KMS-11 (cell line): ENCODE measurements around the gene LRR1.
"Not testable (repeated sequence)": the region's sequence is repeated elsewhere in the genome, so short reads cannot be mapped to it uniquely, and the experiment has no call there.

ENCODE experiments used
- H2AFZ ChIP-seq: fragments of 200-600 bp; sonication (generic); 2 replicates; pipeline ENCODE4 v1.6.1; 2016; ENCODE audit warnings: antibody characterized with exemption, mixed run types, low read depth
- H3K27ac ChIP-seq: fragments of 200-600 bp; sonication (generic); 2 replicates; pipeline ENCODE4 v1.6.1; 2016; ENCODE audit warnings: mild to moderate bottlenecking, mixed run types
- H3K27me3 ChIP-seq: fragments of 200-600 bp; sonication (generic); 2 replicates; pipeline ENCODE4 v1.6.1; 2017; ENCODE audit warnings: mild to moderate bottlenecking, low read depth, mixed run types, moderate library complexity; ENCODE audit not compliant: insufficient read depth
- H3K36me3 ChIP-seq: fragments of 200-600 bp; sonication (generic); 2 replicates; pipeline ENCODE4 v1.6.1; 2017; ENCODE audit warnings: mild to moderate bottlenecking, mixed run types; ENCODE audit not compliant: insufficient read depth
- H3K4me1 ChIP-seq: fragments of 200-600 bp; sonication (generic); 2 replicates; pipeline ENCODE4 v1.6.1; 2016; ENCODE audit warnings: mild to moderate bottlenecking, low read depth, mixed run types; ENCODE audit not compliant: poor library complexity, severe bottlenecking
- H3K4me2 ChIP-seq: fragments of 200-600 bp; sonication (generic); 2 replicates; pipeline ENCODE4 v1.7.0; 2016; ENCODE audit warnings: mild to moderate bottlenecking, mixed run types
- H3K4me3 ChIP-seq: fragments of 200-600 bp; sonication (generic); IDR thresholded peaks from 2 replicates; pipeline ENCODE4 v1.6.1; 2017; ENCODE audit warnings: low read depth, low read length, mixed read lengths; ENCODE audit not compliant: insufficient read depth
- H3K79me2 ChIP-seq: fragments of 200-600 bp; sonication (generic); 2 replicates; pipeline ENCODE4 v1.6.1; 2016; ENCODE audit warnings: low read depth, mixed run types; ENCODE audit not compliant: insufficient read depth
- H3K9ac ChIP-seq: fragments of 200-600 bp; sonication (generic); 2 replicates; pipeline ENCODE4 v1.6.1; 2016; ENCODE audit warnings: mild to moderate bottlenecking, mixed run types
- H4K20me1 ChIP-seq: fragments of 200-600 bp; sonication (generic); 2 replicates; pipeline ENCODE4 v1.6.1; 2016; ENCODE audit warnings: mild to moderate bottlenecking, mixed run types; ENCODE audit not compliant: insufficient read depth
- CTCF ChIP-seq: fragments of 200-600 bp; sonication (generic); conservative IDR thresholded peaks from 2 replicates; pipeline ENCODE4 v1.6.1; 2017; ENCODE audit warnings: low read depth, mild to moderate bottlenecking, antibody characterized with exemption, low read length, moderate library complexity, mixed read lengths

The LRR1 gene

GRCh38 chr14:49584058-49584457 is 14.7 kb upstream of the LRR1 start:
- TF ChIP-seq CTCF, result no peak
- H3K4me3 ChIP-seq, result no peak overlapping the region
- H3K4me1 ChIP-seq, result peaks cover 26% of the 10 kb centered on the region
- peaks cover 5% of the 10 kb centered on the region for H4K20me1 ChIP-seq
- no peak overlapping the region for H2AFZ ChIP-seq
- H3K9ac ChIP-seq, result no peak overlapping the region
- H3K79me2 ChIP-seq, result peaks cover 42% of the 10 kb centered on the region
- H3K27me3 ChIP-seq, result no peaks in the 10 kb centered on the region
- H3K36me3 ChIP-seq, result peaks cover 4% of the 10 kb centered on the region; the same call in 1 of the 2 replicates
- no peak overlapping the region for H3K27ac ChIP-seq
- peak overlapping the region; percentile 37; the same call in 1 of the 2 replicates for H3K4me2 ChIP-seq

GRCh38 chr14:49584981-49585640 is 13.6 kb upstream of the LRR1 start:
- not testable (repeated sequence) for H2AFZ ChIP-seq, H4K20me1 ChIP-seq, H3K4me3 ChIP-seq, H3K36me3 ChIP-seq, H3K27me3 ChIP-seq
- H3K4me1 ChIP-seq, result peaks cover 26% of the 10 kb centered on the region
- peak overlapping the region; percentile 37 for H3K4me2 ChIP-seq
- peaks cover 42% of the 10 kb centered on the region for H3K79me2 ChIP-seq
- H3K9ac ChIP-seq, result peak overlapping the region; percentile 96
- H3K27ac ChIP-seq, result peak overlapping the region; percentile 92

GRCh38 chr14:49585803-49586672 is 12.7 kb upstream of the LRR1 start, which contains the start of gene RPS29:
Gene RPS29 (minus strand): TSS chr14:49586380. CDS start chr14:49586346, 34 bp downstream.
- no peak for TF ChIP-seq CTCF
- Histone ChIP-seq H2AFZ (peak within 1 kb of the TSS; percentile 3), H3K4me1 (peaks cover 26% of the 10 kb centered on the region), H3K4me2 (peak within 1 kb of the TSS; percentile 49), H3K4me3 (no peak within 1 kb of the TSS), H3K9ac (peak within 1 kb of the TSS; percentile 96), H3K27ac (peak within 1 kb of the TSS; percentile 92), H3K36me3 (peaks cover 4% of the 10 kb centered on the region; the same call in 1 of the 2 replicates), H3K79me2 (peaks cover 42% of the 10 kb centered on the region), H4K20me1 (peaks cover 5% of the 10 kb centered on the region), H3K27me3 (no peaks in the 10 kb centered on the region)

GRCh38 chr14:49586673-49587460 is 11.9 kb upstream of the LRR1 start:
- H3K9ac ChIP-seq, result peak overlapping the region; percentile 96; the same call in 1 of the 2 replicates
- peaks cover 5% of the 10 kb centered on the region for H4K20me1 ChIP-seq
- H3K79me2 ChIP-seq, result peaks cover 42% of the 10 kb centered on the region
- peak overlapping the region; percentile 3; the same call in 1 of the 2 replicates for H2AFZ ChIP-seq
- peaks cover 4% of the 10 kb centered on the region; the same call in 1 of the 2 replicates for H3K36me3 ChIP-seq
- H3K27ac ChIP-seq, result peak overlapping the region; percentile 92
- peaks cover 26% of the 10 kb centered on the region for H3K4me1 ChIP-seq
- no peak overlapping the region for H3K4me3 ChIP-seq
- peak overlapping the region; percentile 49 for H3K4me2 ChIP-seq
- no peaks in the 10 kb centered on the region for H3K27me3 ChIP-seq
- TF ChIP-seq CTCF, result peak; percentile 72
